GM06990 (cell line): ENCODE data around the gene HIGD2B.

Experiments used
- DNase-seq: peaks from one replicate; pipeline ENCODE4 v3.0.0-alpha.2; 2011; ENCODE audit not compliant: insufficient read length; ENCODE audit errors: extremely low read depth
- H3K27me3 ChIP-seq: replicated peaks from 2 replicates; pipeline ENCODE4 v1.6.0; 2011; ENCODE audit warnings: low read length; ENCODE audit not compliant: control insufficient read depth, insufficient read depth
- H3K36me3 ChIP-seq: 2 replicates; pipeline ENCODE4 v1.5.1; 2011; ENCODE audit warnings: low read length; ENCODE audit not compliant: control insufficient read depth, insufficient read depth
- H3K4me3 ChIP-seq: replicated peaks from 2 replicates; pipeline ENCODE4 v1.5.1; 2011; ENCODE audit warnings: low read depth, mild to moderate bottlenecking, control low read depth, low read length
- CTCF ChIP-seq: IDR thresholded peaks from 2 replicates; pipeline ENCODE4 v1.5.1; 2011; ENCODE audit warnings: low read length, control low read depth, mild to moderate bottlenecking, inconsistent platforms; ENCODE audit not compliant: insufficient read depth, poor library complexity, severe bottlenecking

HIGD2B gene

GRCh38 chr15:72706266-72706665, 20.3 kb upstream of the HIGD2B start:
- Histone ChIP-seq H3K36me3 (no peaks in the 10 kb centered on the region), H3K4me3 (no peak overlapping the region), H3K27me3 (no peaks in the 10 kb centered on the region)
- no peak for TF ChIP-seq CTCF
- DNase-seq, result no peak

GRCh38 chr15:72700076-72700475, 14.1 kb upstream of the HIGD2B start:
- no peak overlapping the region for H3K4me3 ChIP-seq
- no peaks in the 10 kb centered on the region for H3K27me3 ChIP-seq
- DNase-seq, result no peak
- TF ChIP-seq CTCF, result no peak
- H3K36me3 ChIP-seq, result no peaks in the 10 kb centered on the region

GRCh38 chr15:72698938-72699337, 13.0 kb upstream of the HIGD2B start:
- no peak overlapping the region for H3K4me3 ChIP-seq
- H3K27me3 ChIP-seq, result no peaks in the 10 kb centered on the region
- TF ChIP-seq CTCF, result no peak
- H3K36me3 ChIP-seq, result no peaks in the 10 kb centered on the region
- no peak for DNase-seq

- H3K4me3 ChIP-seq, result no peak overlapping the region
- TF ChIP-seq CTCF, result no peak
- H3K27me3 ChIP-seq, result no peaks in the 10 kb centered on the region
- no peak for DNase-seq
- no peaks in the 10 kb centered on the region for H3K36me3 ChIP-seq
Observed at GRCh38 chr15:72690938-72691337, 5.0 kb upstream of the HIGD2B start.

DNA sequence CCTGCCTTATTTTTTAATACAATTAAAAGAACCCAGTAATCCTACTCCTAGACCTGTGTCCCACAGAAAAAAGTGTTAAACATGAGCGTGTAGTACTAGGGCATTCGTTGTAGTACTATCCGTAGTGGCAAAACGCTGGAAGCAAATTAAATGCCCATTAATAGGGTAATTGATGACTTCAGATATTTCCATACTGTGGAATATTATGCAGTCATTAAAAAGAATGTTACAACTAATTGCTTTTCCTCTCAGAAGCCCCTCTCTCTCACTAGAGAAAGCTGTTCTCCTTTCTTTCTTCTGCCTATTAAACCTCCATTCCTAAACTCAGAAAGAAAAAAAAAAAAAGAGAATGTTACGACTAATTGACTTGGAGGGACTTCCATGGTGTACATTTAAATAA, 2.7 kb upstream of the HIGD2B start:
- TF ChIP-seq CTCF, result no peak
- DNase-seq, result no peak
- Histone ChIP-seq H3K4me3 (no peak overlapping the region), H3K36me3 (no peaks in the 10 kb centered on the region), H3K27me3 (no peaks in the 10 kb centered on the region)

- TF ChIP-seq CTCF, result no peak
- Histone ChIP-seq H3K36me3 (no peaks in the 10 kb centered on the region), H3K4me3 (peak overlapping the region; percentile 67), H3K27me3 (no peaks in the 10 kb centered on the region)
- no peak for DNase-seq
Observed at GRCh38 chr15:72685301-72685924, 569 bp downstream of the HIGD2B start.
